ENCODE results near the gene EIF4EBP3.

The EIF4EBP3 gene

DNA sequence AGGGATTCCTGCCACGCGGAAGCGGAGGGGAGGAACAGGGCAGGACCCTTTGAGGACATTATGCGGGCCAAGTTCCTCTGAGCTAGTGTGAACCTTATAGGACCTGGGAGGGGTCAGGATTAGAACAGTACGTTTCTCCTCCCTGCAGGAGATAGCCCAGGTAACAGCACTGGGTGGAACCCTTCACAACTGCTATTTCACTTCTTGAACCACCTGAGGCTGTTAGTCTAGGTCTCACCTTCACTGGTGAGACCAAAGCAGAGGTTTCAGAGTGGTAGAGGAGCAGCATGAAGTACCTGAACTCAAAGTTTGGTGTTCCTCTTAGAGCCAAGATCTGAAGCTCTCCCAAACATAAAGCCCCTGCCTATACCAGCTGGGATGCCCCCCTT is 832 bp downstream of the EIF4EBP3 start:
- Histone ChIP-seq H3K4me1 (ENCODE audit: control insufficient read depth, insufficient read depth, low read length) (peaks cover 38% of the 10 kb centered on the region), H3K4me3 (ENCODE audit: low read length) (peak overlapping the region; percentile 31), H3K36me3 (ENCODE audit: control insufficient read depth, insufficient read depth, low read length) (peaks cover 20% of the 10 kb centered on the region)

DNA sequence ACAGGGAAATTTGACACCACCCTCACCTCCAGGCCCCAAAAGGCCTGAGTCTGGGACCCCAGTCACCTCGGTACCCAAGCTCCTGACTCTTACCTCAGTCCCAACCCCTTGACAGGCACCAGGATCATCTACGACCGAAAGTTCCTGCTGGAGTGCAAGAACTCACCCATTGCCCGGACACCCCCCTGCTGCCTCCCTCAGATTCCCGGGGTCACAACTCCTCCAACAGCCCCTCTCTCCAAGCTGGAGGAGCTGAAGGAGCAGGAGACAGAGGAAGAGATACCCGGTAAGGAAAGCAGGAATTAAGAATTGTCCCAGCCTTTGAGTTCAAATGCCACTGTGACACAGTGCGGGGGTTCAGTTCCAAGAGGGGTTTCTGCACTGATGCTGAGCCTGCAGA is 1.3 kb downstream of the EIF4EBP3 start:
- Histone ChIP-seq H3K4me1 (ENCODE audit: control insufficient read depth, insufficient read depth, low read length) (peaks cover 40% of the 10 kb centered on the region), H3K4me3 (ENCODE audit: low read length) (no peak overlapping the region), H3K36me3 (ENCODE audit: control insufficient read depth, insufficient read depth, low read length) (peaks cover 20% of the 10 kb centered on the region), H3K27me3 (ENCODE audit: control insufficient read depth, insufficient read depth, low read length) (no peaks in the 10 kb centered on the region), H3K9me3 (ENCODE audit: control insufficient read depth, low read length) (no peaks in the 10 kb centered on the region), H3K9ac (ENCODE audit: low read length) (peak overlapping the region; percentile 89)

More for the DNA sequence above, 832 bp downstream of the EIF4EBP3 start:
- no peaks in the 10 kb centered on the region for H3K27me3 ChIP-seq (ENCODE audit: control insufficient read depth, insufficient read depth, low read length)
- no peaks in the 10 kb centered on the region for H3K9me3 ChIP-seq (ENCODE audit: control insufficient read depth, low read length)
- H3K9ac ChIP-seq (ENCODE audit: low read length) = peak overlapping the region; percentile 89

DNA sequence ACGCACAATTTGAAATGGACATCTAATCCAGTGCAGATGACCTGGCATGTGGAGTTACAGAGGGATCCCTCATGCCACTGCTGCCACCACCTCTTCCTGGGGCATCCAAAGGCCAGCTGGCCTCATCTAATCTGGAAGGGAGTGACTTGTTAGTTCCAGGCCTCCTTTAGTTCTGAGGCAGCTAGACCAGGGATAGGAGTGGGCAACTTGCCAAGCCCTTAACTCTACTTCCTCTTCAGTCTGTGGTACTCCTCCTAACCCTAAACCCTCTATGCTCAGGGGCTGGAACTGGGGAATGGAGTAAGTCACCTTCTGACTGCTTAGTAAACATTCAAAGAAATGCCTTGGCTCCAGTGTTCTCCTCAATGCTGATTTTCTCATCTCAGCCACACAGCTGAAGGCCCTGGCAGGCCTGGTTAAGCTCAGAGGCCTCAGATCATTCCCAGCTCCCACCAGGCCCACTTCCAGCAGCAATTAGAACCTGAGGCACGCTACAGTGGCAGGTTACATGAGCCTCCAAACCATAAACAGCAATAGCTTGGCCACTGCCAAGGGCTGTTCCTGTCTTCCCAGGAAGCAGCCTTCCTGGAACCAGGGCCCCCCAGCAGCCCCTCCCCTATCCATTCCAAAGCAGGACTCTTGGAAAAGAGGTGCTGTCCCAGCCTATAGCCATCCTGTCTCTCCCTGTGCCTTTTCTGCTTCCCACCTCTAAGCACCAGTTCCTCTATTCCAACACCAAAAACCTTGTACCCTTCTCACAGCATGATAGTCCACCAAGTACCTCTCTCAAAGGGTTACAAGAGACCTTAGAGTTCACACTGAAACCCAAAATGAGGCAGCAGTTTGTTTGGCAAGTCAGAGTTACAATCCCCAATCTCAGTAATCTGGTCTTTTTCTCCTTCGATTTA is 2.0 kb downstream of the EIF4EBP3 start:
- H3K9me3 ChIP-seq (ENCODE audit: control insufficient read depth, low read length) = no peaks in the 10 kb centered on the region
- H3K4me3 ChIP-seq (ENCODE audit: low read length) = no peak overlapping the region
- H3K4me1 ChIP-seq (ENCODE audit: control insufficient read depth, insufficient read depth, low read length) = peaks cover 43% of the 10 kb centered on the region
- H3K27me3 ChIP-seq (ENCODE audit: control insufficient read depth, insufficient read depth, low read length) = no peaks in the 10 kb centered on the region
- H3K36me3 ChIP-seq (ENCODE audit: control insufficient read depth, insufficient read depth, low read length) = peaks cover 20% of the 10 kb centered on the region
- H3K9ac ChIP-seq (ENCODE audit: low read length) = peak overlapping the region; percentile 89

DNA sequence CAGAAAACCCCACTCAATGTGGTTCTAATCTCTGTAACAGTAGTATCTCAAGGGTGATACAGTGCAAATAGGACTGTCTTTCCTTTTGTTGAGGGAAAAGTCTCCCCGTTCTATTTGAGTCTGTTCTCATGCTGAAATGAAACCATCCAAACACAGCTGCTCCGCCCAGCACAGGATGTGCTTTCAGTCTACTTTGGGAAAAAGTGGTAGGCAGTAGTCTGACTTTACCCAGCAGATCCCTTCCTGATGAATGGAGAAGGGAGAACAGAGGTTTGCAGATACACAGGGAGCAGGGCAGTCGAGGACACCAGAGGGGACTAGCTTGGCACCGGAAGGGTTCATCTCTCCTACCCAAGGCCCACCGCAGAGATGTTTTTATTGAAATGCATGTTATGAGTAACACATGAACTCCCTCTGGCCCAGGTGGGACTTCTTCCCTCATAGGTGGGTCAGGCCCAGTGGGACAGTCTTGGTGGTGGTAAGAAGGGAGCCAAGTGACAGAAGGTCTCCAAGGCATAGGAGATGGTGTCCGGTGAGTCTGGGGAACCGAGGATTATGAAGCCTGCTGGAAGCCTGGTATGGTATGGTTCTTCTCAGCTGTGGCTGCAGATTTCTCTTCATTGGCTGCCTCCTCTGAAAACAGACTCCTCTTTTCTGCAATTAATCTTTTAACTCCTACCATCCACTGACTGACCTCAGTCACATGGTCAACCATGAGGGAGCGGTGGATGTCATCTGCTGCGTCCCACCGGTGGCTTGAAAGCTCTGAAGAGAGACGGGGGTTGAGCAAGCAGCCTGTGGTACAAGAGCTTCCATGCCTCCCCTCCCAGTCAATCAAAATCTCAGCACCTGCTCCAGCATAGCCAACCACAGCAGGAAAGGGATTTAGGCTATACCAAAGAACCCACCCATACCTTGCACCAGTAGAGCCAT is 3.0 kb downstream of the EIF4EBP3 start:
- no peak overlapping the region for H3K4me3 ChIP-seq (ENCODE audit: low read length)
- H3K36me3 ChIP-seq (ENCODE audit: control insufficient read depth, insufficient read depth, low read length) = peaks cover 20% of the 10 kb centered on the region
- H3K9me3 ChIP-seq (ENCODE audit: control insufficient read depth, low read length) = no peaks in the 10 kb centered on the region
- H3K9ac ChIP-seq (ENCODE audit: low read length) = peak overlapping the region; percentile 48
- no peaks in the 10 kb centered on the region for H3K27me3 ChIP-seq (ENCODE audit: control insufficient read depth, insufficient read depth, low read length)
- peaks cover 44% of the 10 kb centered on the region for H3K4me1 ChIP-seq (ENCODE audit: control insufficient read depth, insufficient read depth, low read length)

DNA sequence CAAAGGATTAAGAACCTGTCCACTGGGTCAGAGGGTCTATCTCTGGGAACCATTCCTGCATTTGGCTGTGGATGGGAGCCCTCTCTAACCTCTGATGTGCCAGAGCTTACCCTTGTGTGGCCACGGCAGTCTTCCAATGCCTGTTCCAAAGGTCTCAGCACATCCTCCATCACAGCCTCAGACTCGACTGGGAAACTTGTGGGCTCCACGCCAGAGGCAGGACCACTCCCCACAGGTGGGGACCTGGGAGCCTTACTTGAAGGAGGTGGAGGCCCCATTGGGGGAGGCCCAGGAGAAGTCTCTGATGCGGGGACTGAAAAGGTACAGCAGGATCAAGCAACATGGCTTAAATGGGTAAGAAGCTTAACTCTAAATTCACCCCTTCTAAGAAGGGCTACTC is 4.4 kb downstream of the EIF4EBP3 start:
- no peaks in the 10 kb centered on the region for H3K27me3 ChIP-seq (ENCODE audit: control insufficient read depth, insufficient read depth, low read length)
- no peak overlapping the region for H3K4me3 ChIP-seq (ENCODE audit: low read length)
- peaks cover 20% of the 10 kb centered on the region for H3K36me3 ChIP-seq (ENCODE audit: control insufficient read depth, insufficient read depth, low read length)
- H3K9me3 ChIP-seq (ENCODE audit: control insufficient read depth, low read length) = no peaks in the 10 kb centered on the region
- peaks cover 45% of the 10 kb centered on the region for H3K4me1 ChIP-seq (ENCODE audit: control insufficient read depth, insufficient read depth, low read length)
- H3K9ac ChIP-seq (ENCODE audit: low read length) = no peak overlapping the region

DNA sequence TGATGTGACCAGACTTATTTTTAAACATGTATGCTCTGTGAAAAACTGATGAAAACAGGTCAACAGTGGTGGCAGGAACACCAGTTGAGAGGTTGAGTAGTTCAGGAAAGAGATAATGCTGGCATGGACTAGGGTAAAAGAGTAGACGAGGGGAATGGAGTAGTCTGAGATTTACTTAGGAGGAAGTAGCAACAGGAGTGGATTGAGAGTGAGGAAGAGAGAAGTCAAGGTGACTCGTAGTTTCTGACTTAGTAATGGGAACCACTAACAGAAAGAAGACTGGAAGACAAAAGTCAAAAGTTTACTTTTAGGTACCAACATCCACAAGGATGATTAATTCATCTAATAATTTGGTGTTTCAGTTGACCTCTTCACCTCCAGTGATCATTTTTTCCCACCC is 6.2 kb downstream of the EIF4EBP3 start:
- Histone ChIP-seq H3K9me3 (ENCODE audit: control insufficient read depth, low read length) (no peaks in the 10 kb centered on the region), H3K4me3 (ENCODE audit: low read length) (no peak overlapping the region), H3K9ac (ENCODE audit: low read length) (no peak overlapping the region), H3K36me3 (ENCODE audit: control insufficient read depth, insufficient read depth, low read length) (peaks cover 20% of the 10 kb centered on the region), H3K4me1 (ENCODE audit: control insufficient read depth, insufficient read depth, low read length) (peaks cover 35% of the 10 kb centered on the region), H3K27me3 (ENCODE audit: control insufficient read depth, insufficient read depth, low read length) (no peaks in the 10 kb centered on the region)

DNA sequence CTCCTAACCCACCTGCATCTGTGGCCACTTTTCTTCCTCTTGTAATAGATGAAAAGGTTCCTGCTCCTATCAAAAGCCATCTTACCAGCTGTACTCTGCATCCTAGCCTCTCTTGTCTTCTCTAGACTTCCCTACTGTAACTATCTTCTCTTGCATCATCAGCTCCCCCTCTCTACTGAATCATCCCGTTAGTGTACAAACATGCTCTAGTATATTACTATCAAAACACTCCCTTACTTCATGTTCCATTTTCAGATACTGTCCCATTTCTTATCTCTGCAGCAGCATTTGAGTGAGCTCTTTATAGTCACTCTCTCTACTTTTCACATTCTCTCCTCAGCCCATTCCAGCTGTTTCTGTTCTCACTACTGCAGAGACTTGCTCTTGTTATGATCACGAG is 7.0 kb downstream of the EIF4EBP3 start:
- H3K9ac ChIP-seq (ENCODE audit: low read length) = no peak overlapping the region
- H3K9me3 ChIP-seq (ENCODE audit: control insufficient read depth, low read length) = no peaks in the 10 kb centered on the region
- peaks cover 20% of the 10 kb centered on the region for H3K36me3 ChIP-seq (ENCODE audit: control insufficient read depth, insufficient read depth, low read length)
- no peaks in the 10 kb centered on the region for H3K27me3 ChIP-seq (ENCODE audit: control insufficient read depth, insufficient read depth, low read length)
- H3K4me1 ChIP-seq (ENCODE audit: control insufficient read depth, insufficient read depth, low read length) = peaks cover 27% of the 10 kb centered on the region
- H3K4me3 ChIP-seq (ENCODE audit: low read length) = no peak overlapping the region

DNA sequence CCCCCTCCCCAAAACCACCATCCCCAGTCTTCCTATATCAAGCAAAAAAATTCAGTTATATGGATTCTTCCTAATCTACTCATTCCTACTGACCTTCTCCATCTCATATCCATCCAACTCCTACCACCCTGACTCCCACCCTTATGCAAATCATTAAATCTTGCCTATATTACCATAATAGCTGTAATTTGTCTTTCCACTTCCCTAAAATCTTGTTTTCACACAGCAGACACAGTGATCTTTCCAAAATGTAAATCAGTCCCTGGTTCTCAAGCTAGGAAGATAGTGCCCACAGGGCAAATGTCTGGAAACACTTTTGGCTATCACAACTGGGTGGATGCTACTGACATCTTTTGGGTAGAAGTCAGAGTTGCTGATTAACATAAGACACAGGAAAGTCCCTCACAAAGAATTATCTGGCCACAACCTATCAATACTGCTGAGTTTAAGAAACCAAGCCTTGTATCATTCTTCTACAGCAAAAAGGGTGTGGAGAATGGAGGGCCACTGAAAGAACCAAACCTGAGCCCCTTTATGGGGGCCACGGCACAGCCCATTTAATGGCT is 8.4 kb downstream of the EIF4EBP3 start:
- H3K27me3 ChIP-seq (ENCODE audit: control insufficient read depth, insufficient read depth, low read length) = no peaks in the 10 kb centered on the region
- H3K9ac ChIP-seq (ENCODE audit: low read length) = no peak overlapping the region
- peaks cover 21% of the 10 kb centered on the region for H3K4me1 ChIP-seq (ENCODE audit: control insufficient read depth, insufficient read depth, low read length)
- no peaks in the 10 kb centered on the region for H3K9me3 ChIP-seq (ENCODE audit: control insufficient read depth, low read length)
- peaks cover 10% of the 10 kb centered on the region for H3K36me3 ChIP-seq (ENCODE audit: control insufficient read depth, insufficient read depth, low read length)
- peak overlapping the region; percentile 80 for H3K4me3 ChIP-seq (ENCODE audit: low read length)

DNA sequence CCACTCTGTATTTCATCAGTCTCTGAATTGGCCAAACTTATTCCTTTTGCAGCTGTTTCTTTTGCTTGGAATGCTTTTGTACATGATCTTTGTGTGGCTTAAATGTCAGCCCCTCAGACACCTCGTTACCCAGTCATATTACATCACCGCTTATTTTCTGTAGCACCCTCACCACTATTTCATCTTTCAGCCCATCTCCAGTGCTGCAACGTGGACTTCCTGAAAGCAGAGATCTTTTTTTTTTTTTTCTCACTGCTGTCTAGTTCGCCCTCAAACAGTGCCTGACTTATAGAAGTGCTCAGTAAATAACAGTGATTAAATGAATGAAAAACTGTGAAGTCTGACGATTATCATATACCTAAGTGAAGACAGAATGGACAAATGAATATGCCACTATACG is 9.0 kb downstream of the EIF4EBP3 start:
- Histone ChIP-seq H3K36me3 (ENCODE audit: control insufficient read depth, insufficient read depth, low read length) (peaks cover 5% of the 10 kb centered on the region), H3K4me3 (ENCODE audit: low read length) (peak overlapping the region; percentile 80), H3K4me1 (ENCODE audit: control insufficient read depth, insufficient read depth, low read length) (peaks cover 21% of the 10 kb centered on the region), H3K9me3 (ENCODE audit: control insufficient read depth, low read length) (no peaks in the 10 kb centered on the region), H3K27me3 (ENCODE audit: control insufficient read depth, insufficient read depth, low read length) (no peaks in the 10 kb centered on the region), H3K9ac (ENCODE audit: low read length) (peak overlapping the region; percentile 93)

DNA sequence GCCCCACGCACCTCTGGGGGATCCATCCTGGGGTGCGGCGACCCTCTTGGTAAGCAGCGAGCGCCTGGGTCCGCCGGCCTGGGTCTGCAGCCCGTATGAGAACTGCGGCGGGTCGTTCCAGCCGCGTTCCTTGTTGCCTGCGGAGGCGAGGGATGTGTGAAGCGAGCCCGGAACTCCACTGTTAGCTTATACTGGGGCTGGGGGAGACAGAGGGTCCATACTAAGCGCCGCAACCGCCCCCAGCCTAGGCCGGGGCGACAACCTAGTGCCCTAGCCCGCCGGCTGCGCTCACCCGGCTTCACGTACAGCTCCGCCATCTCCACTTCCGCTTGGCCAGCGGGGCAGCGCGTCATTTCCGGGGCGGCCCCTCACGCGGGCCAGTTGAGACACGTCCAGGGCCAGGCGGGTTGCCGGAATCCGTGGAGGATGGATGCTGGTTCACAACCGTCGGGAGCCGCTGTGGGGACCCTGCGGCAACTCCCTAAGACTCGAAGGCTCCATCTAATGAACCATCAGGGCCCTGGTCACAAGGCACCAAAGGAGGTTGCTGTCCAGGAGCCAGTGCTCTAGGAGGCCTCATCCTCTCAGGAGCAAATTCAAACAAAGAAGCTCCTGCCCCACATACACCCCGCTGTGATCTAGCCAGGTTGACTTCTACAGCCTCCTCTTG is 9.8 kb downstream of the EIF4EBP3 start, which contains the start of gene SRA1:
Gene SRA1 (minus strand): TSS at position 338 of the 670 bp plus-strand sequence. CDS start 21 bp downstream, at position 317.
- Histone ChIP-seq H3K4me1 (ENCODE audit: control insufficient read depth, insufficient read depth, low read length) (peaks cover 21% of the 10 kb centered on the region), H3K9ac (ENCODE audit: low read length) (peak within 1 kb of the TSS; percentile 93), H3K9me3 (ENCODE audit: control insufficient read depth, low read length) (no peaks in the 10 kb centered on the region), H3K4me3 (ENCODE audit: low read length) (peak within 1 kb of the TSS; percentile 80), H3K27me3 (ENCODE audit: control insufficient read depth, insufficient read depth, low read length) (no peaks in the 10 kb centered on the region), H3K36me3 (ENCODE audit: control insufficient read depth, insufficient read depth, low read length) (no peaks in the 10 kb centered on the region)

DNA sequence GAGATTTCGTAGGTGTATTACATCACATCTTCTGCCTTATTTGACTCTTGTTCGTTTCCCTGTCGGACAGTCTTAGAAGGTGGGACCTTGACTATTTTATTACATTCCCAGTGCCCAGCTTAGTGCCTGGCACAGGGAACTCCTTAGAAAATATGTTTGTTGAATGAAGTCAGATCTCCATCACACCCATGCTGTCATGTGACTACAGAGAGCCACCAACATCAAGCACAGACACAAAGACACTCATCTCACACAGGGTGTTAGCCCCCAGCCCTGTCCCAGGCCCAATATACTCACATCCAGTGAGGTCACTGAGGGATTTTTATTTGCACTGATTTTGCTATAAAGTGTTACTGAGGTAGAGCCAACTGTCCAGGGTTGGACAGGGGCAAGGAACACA is 10.5 kb downstream of the EIF4EBP3 start:
- no peaks in the 10 kb centered on the region for H3K36me3 ChIP-seq (ENCODE audit: control insufficient read depth, insufficient read depth, low read length)
- no peaks in the 10 kb centered on the region for H3K9me3 ChIP-seq (ENCODE audit: control insufficient read depth, low read length)
- peaks cover 21% of the 10 kb centered on the region for H3K4me1 ChIP-seq (ENCODE audit: control insufficient read depth, insufficient read depth, low read length)
- no peak overlapping the region for H3K4me3 ChIP-seq (ENCODE audit: low read length)
- no peaks in the 10 kb centered on the region for H3K27me3 ChIP-seq (ENCODE audit: control insufficient read depth, insufficient read depth, low read length)
- H3K9ac ChIP-seq (ENCODE audit: low read length) = peak overlapping the region; percentile 93
